ELR (cell line): Measurements from ENCODE around the gene PAQR5.
"Not testable (repeated sequence)": the region's sequence is repeated elsewhere in the genome, so short reads cannot be mapped to it uniquely, and the experiment has no call there.

Experiments used
- DNase-seq: peaks from one replicate; pipeline ENCODE4 v3.0.0-alpha.2; 2015; ENCODE audit warnings: low read depth

Gene PAQR5

DNA sequence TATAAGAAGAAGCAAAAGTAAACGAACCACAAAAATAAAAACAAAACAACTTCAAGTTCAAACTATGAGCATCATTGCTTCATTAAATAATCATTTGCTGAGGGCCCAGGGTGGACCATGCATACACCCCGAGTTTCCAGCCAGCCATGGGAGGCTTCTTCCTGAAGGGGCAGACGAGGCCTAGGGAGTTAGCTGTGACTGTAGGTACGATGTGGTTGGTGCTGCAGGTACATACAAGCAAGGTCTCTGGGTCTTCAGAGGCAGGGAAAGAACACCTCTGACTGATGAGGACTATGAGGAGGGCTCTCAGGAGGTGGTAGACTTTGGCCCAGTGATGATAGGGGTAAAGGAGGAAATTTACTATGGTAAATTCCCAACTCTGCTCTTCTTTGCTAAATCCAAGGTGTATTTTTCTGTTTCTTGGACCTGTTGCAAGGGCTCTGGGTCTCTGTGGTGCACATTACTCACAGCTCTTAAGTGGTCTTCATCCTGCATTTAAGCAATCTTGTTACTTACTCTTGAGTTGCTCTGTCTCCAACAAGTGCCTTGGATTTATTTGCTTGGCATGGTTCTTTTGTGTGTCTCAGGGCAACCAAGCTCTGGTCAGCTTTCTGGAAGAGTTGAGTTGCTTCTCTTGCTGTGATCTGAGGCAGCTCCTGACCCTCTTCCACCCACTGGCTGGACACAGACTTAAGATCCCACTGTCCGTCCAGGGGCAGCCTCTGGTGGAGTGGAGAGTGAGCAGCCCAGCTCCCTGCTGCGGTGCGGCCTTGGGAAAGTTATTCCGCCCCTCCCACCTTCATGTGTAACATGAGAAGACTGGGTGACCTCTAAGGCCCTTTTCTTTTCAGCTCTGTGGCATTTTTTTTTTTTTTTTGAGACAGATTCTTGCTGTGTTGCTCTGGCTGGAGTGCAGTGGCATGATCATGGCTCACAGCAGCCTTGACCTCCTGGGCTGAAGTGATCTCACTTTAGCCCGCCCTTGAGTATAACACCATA lies 59.4 kb downstream of the PAQR5 start:
- DNase-seq = no peak

DNA sequence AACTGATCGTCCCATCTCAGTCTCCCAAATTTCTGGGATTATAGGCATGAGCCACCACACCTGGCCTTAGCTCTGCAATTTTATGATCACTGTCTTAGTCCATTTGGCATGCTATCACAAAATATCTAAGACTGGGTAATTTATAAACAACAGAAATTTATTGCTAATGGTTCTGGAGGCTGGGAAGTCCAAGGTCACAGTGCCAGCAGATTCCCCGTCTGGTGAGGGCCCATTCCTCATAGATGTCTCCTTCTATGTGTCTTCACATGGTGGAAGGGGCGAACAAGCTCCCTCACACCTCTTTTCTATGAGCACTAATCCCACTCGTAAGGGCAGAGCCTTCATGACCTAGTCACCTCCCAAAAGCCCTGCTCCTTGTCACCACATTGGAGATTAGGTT lies 60.1 kb downstream of the PAQR5 start:
- DNase-seq = no peak

DNA sequence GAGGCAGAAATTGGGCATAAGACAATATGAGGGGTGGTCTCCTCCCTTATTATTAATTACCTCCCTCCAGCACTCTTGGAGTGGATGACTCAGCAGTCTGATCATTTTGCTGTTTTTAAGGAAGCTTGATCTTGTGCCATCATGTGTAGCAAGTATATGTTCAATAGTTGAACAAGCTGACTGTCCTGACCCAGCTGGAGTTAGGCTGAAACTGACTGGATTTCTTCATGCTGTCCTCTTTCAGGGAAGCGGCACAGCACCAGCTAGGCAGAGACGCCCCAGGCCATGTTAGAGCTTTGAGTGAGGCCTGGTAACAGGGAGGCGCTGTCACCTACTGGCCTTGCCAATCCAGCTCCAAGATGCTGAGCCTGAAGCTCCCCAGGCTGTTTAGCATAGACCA lies 61.0 kb downstream of the PAQR5 start:
- DNase-seq = no peak

DNA sequence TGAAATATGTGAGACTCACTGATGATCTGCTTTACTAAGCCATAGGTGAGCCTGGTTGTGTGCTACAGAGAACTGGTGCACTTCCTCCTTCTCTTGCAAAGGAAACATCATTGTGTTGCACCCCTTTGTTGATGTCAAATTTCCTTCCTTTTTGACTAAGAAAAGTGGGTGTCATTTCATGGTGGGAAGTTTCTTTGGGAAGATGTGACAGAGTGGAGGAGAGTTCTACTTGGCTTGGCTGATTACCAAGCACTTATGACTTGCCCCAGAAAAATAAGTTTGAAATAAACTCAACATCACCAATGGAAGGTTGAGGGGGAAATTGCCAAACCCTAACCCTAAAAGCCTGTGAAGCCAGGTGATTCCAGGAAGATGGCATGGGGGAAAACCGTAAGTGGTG lies 61.9 kb downstream of the PAQR5 start:
- no peak for DNase-seq

DNA sequence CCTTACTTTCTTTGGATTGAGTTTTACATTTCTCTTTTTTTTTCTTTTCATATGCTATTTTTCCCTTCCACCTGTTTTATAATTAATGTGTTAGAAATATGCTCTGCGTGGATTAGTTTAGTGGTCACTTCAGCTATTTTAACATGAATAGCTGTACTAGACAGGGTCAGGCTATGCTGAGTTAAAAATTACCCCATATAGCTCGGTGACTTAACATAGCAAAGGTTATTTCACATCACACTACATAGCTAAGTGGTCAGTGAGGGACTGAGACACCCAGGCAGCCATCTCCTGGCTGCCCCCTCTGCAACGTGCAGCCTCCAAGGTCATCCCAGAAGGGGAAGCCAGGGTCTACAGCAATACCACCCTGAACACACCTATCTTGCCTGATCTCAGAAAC lies 68.5 kb downstream of the PAQR5 start:
- no peak for DNase-seq

DNA sequence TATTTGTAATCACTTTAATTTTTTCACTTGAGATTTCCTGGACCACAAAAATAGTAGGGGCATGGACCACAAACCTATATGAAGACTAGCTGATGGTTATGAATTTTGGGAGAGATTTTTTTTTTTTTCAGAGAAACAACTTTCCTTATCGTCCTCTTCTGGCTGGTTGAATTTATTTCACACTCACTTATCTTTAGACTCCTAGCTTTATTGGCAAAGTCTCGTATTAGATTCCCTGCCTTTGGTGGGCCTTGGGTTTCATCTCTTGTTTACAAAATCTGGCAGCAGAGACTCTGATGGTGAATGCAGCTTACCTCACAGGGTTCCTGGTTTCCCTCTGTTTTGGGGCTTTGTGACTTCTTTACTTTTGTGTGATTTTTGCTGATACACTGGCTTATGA lies 70.9 kb downstream of the PAQR5 start:
- DNase-seq = no peak

DNA sequence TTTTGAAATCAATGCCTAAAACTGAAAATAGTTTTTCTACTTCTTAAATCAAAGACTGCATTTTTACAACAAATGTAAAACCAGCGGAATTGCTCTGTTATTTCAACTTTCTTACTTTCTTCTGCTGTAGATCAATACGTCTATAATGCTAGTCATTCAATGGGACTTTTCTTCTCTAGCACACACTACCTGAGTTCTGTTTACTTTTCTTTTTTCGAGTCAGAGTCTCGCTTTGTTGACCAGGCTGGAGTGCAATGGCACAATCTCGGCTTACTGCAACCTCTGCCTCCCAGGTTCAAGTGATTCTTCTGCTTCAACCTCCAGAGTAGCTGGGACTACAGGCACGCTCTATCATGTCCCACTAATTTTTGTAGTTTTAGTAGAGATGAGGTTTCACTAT lies 74.7 kb downstream of the PAQR5 start:
- DNase-seq = no peak

DNA sequence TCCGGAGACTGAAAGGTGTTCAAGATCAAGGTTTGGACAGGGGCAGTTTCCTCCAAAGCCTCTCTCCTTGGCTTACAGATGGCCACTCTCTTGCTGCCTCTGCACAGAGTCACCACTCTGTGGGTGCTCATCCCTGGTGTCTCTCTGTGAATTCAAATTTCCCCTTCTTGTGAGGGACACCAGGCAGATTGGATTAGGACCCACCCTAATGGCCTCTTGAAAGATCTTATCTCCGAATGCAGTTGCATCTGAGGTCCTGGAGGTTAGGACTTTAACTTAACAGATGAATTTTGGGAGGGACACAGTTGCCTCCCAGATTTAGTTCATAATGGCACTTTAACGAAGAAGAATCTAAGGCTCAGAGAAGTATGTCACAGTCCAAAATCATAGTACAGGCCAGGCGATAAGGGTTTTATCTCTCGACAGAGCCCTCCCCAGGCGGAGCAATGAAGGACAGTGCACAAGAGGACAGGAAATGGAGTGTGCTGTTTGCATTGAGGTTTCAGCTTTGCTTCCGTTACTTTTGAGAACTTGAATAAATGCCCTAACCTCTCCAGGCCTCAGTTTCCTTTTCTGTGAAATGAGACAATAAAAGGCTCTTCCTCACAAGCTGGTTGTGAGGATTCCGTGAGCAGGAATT lies 76.6 kb downstream of the PAQR5 start:
- no peak for DNase-seq

DNA sequence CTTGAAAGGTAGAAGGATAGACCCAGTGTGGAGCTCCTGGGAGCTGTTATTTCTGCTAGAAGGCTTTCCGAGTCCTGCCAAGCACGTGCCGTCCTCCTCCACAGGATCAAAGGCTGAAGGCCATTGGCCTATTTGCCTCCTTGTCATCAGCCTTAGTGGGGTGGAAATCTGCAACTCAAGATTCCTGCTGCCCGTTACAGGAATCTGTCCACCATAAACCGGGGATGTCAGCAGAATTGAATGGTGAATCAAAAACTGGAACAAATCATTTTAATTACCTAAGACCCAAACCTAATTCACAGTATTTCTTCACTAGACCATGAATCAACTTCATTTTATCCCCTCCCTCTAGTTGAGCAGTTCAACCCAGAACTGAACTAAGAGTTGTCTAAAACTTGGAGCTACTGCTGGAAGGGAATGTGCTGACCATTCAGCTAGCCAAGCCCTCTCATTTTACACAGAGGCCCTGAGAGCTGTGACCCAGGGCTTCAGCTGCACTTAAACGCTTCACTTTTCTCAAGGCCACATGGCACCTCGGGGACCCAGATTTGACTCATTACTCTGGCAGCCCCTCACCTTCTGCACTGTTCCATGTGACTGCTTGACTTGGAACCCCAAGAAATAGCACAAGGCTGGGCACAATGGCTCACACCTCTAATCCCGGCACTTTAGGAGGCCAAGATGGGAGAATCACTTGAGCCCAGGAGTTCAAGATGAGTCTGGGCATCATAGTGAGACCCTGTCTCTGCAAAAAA lies 78.7 kb downstream of the PAQR5 start:
- no peak for DNase-seq

DNA sequence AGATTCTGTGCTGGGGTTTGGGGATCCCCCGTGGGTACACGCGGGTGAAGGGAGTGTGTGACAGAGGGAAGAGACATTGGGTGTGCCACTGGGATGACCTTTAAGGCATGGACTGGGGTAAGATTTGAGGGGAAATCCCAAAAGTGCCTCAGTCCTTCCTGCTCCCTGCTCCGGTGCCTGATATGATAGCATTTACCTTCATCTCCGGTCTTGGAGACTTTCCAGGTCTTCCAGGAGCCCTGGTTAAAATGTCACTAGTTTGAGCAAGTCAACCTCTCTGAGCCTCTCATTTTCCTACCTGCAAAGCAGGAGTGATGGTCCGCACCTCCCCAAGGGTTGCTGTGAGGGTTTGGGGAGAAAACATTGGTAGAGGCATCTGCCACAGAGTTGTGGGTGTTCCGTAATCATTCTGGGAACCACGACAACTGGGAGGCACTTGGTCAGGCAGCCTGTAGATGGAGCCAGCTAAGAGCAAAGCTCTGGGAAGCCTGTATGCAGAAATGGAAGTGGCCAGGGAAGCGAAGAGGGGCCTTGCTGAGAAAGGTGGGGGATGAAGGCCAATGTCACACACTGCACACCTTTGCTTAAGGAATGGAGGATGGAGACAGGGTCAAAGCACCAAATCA lies 81.5 kb downstream of the PAQR5 start:
- DNase-seq = peak; percentile 42

DNA sequence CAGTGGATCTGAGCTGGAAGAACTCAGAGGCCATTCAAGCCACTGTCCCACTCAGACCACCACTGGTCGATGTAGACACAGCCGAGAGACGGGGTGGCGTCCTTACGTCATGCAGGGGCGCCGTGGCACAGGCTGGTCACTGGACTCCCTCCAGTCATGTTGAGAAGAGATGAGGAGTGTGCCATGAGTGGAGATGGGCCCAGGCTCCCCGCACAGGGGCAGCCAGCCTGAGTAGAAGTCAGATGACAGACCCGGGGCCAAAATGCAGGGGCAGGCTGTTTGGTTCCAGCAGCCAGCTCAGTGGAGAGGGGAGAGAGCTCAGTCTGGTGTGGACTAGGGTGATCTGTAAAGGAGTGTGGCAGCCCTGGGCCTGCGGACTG lies 82.0 kb downstream of the PAQR5 start:
- no peak for DNase-seq

DNA sequence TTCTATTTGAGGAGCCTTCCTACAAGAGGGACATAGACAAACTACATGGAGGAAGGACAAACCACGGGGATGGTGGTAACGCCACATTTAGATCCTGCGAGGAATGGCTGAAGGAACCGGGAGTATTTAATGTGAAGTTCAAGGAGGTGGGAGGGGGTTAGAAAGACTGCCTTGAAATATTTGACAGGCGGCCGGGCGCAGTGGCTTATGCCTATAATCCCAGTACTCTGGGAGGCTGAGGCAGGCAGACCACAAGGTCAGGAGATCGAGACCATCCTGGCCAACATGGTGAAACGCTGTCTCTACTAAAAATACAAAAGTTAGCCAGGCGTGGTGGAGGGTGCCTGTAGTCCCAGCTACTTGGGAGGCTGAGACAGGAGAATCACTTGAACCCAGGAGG lies 83.5 kb downstream of the PAQR5 start:
- DNase-seq = not testable (repeated sequence)

DNA sequence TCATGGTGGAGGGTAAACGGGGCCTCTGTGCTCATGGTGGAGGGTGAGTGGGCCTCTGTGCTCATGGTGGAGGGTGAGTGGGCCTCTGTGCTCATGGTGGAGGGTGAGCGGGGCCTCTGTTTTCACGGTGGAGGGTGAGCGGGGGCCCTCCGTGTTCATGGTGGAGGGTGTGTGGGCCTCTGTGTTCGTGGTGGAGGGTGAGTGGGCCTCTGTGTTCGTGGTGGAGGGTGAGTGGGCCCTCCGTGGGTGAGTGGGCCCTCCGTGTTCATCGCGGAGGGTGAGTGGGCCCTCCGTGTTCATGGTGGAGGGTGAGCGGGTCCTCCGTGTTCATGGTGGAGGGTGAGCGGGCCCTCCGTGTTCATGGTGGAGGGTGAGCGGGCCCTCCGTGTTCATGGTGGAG lies 85.4 kb downstream of the PAQR5 start:
- DNase-seq = not testable (repeated sequence)

DNA sequence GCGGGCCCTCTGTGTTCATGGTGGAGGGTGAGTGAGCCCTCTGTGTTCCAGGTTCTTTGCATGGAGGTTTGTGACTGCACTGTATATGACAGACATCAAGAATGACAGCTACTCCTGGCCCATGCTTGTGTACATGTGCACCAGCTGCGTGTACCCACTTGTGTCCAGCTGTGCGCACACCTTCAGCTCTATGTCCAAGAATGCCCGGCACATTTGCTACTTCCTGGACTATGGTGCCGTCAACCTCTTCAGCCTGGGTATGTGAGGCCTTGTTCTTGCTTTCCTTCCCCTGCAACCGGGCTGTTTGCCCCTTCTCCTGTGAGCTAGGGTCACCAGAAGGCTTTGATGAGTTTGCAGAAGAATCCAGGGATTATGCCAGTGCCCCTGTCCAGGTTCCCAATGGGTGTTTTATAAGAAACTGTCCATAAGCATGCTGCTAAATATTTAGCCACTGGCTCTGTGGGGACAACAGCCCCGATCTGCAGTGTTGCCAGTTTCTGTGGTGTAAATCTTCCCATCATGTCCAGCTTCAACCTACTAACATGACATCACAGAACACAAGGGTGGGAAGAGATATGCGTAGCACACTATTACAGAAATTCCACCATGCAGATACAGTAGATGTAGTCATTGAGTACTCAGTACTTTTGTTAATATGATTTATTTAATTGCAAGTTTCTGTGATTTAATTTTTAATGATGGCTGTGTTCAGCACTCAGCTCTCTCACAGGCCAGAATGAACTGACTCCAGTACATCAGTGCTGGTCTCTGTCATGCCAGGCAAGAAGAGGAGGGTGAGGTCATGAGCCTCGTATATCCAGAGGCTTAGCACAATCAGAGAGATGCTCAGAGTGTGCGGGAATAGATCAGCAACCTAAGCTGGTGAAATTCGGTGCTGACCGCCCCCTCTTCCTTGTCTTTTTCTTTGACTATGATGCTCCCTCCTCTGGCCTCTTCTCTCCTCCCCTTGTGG lies 86.2 kb downstream of the PAQR5 start:
- no peak for DNase-seq

DNA sequence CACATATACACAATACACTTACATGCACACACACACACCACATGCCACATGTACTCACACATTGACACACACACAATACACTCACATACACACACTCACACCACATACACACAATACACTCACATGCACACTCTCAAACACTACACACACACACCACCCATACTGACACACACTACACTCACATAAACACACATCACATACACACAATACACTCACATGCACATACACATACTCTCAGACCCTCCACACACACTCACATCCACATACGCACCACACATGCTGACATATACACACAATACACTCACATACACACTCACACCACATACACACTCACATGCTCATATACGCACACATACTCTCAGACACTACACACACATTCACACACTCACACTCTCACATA lies 87.1 kb downstream of the PAQR5 start:
- DNase-seq = no peak

DNA sequence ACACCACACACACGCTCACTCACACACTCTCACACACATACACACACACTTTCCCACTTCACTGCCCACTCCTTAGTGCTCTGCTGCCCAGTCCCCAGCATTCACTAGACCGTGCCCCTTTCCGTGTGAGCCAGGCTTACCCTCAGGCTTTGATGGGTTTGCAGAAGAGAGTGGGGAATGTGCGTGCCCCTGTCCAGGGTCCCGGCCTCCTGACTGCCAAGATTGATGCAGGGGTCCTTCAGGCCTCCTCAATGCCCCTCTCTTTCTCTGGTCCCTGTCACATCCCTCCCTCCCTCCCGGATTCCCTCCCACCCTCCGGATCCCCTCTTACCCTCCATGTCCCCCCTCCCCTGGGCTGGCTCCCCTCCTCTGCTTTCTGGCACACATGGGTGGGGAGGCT lies 87.6 kb downstream of the PAQR5 start:
- no peak for DNase-seq

DNA sequence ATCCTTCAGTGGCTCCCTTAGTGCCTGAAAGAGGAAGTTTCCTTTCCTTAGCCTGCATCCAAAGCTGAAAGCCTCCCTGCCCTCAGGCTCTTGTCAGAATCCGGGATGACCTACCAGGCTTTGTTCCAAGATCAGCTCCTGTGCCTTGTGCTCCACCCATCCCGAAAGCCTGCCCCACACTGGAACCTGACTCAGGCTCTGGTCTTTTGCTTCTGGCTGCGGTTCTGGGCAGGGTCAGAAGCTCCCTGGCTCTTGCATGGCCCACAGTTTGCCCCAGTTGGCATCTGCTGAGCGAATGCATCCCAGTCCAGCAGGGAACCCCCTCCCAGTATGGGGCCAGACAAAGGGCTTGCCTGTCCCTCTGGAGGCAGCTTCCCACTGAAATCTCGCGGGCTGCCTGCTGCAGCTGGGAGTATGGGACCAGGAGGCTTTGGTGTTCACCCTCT lies 89.6 kb downstream of the PAQR5 start:
- peak; percentile 82 for DNase-seq

DNA sequence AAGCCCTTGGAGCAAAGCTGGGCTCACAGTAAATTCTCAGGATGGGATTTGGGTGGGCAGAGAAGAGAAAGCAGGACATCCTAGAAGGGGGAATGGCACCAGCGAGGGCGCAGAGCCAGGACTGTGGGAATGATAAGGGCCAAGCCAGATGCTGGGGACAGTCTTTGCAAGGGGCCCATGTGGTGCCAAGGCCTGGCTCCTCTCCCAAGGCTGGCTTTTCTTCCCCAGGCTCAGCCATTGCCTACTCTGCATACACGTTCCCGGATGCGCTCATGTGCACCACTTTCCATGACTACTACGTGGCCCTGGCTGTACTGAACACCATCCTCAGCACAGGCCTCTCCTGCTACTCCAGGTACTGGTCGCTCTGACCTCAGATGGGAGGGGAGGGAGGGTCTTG lies 90.7 kb downstream of the PAQR5 start:
- DNase-seq = no peak

DNA sequence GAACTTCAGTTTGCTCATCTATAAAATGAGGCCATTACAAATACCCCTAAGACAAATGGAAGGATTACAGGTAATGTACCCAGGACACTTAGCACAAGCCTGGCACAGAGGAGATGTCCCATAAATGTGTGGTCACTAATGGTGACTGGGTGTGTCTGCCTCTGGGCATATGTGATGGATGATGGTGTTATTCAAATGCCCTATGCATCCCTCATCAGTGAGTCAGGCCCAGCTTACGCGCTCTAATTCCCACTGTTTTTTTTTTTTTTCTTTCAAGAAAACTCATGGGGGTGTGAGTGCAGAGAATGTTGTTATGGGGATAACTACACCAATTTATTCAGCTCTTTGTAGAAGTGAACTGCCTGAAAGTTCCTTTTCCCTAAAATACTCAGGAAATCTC lies 91.9 kb downstream of the PAQR5 start:
- DNase-seq = peak; percentile 93

DNA sequence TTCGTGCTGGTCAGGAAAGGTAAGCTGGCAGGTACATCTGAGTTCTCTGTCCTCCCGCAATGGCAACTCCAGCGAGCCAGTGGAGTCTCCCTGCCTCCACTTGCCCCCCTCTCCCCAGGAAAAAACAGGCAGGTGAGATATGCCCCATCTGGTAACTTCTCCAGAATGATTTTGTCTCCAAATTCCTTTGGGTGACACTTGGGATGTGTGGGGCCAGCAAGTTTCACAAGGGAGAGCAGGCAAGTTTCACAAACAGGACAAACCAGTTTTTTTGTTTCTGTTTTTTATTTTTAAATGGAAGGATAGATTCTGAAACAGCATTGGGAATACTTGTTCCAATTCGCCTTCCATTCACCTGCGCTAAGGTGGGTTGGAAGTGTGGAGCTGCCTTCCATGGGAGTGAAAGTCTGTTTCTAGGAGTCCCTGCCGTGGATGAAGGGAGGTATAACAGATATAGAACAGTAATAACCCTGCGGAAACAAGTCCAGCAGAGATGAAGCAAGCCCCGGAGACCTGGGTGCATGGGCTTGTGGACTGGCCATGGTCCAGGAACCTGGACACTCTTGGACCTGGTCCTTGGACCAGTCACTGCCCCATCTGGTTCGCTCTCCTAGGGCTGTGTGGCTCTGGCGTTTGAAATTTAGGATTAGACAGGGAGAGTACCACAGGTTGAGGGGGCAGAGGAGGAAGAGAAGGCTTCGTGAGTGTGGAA lies 92.5 kb downstream of the PAQR5 start:
- no peak for DNase-seq
